Liver (tissue), 9 donors: ENCODE measurements around the gene BTBD17. TPM values are rescaled to one million over a fixed set of nuclear protein-coding genes. Genes with fewer than 3 reads are reported as not detected.

ENCODE experiments used
- DNase-seq: peaks from one replicate; pipeline ENCODE4 v3.0.0-alpha.2; 2017; ENCODE audit warnings: low spot score
- H3K27ac ChIP-seq, 2 donors: one replicate each; pipeline ENCODE4 v1.7.0; 2013; ENCODE audit warnings: inconsistent platforms in 2 of 2, low read length in 2 of 2, control low read depth in 1 of 2, low read depth in 1 of 2, mild to moderate bottlenecking in 1 of 2
- H3K27me3 ChIP-seq, 4 donors: one replicate each; pipeline versions ENCODE4 v1.6.1 to v1.7.0; 2013; ENCODE audit warnings: low read length in 3 of 4, inconsistent platforms in 1 of 4, mild to moderate bottlenecking in 1 of 4, moderate library complexity in 1 of 4; ENCODE audit not compliant: control insufficient read depth in 4 of 4, insufficient read depth in 4 of 4
- H3K36me3 ChIP-seq, 4 donors: one replicate each; pipeline versions ENCODE4 v1.6.1 to v1.7.0; 2013; ENCODE audit warnings: low read length in 3 of 4, mild to moderate bottlenecking in 3 of 4, low read depth in 1 of 4, moderate library complexity in 1 of 4; ENCODE audit not compliant: control insufficient read depth in 4 of 4, insufficient read depth in 3 of 4
- H3K4me1 ChIP-seq, 4 donors: one replicate each; pipeline versions ENCODE4 v1.6.1 to v1.7.0; 2013; ENCODE audit warnings: low read length in 3 of 4, mild to moderate bottlenecking in 3 of 4, moderate library complexity in 1 of 4; ENCODE audit not compliant: control insufficient read depth in 4 of 4, insufficient read depth in 4 of 4
- H3K4me3 ChIP-seq, 3 donors: one replicate each; pipeline versions ENCODE4 v1.6.1 to v1.7.0; 2013; ENCODE audit warnings: low read length in 3 of 3, control low read depth in 1 of 3, low read depth in 1 of 3, mild to moderate bottlenecking in 1 of 3
- H3K9ac ChIP-seq, 2 donors: one replicate each; pipeline ENCODE4 v1.7.0; 2013; ENCODE audit warnings: low read length in 2 of 2, mild to moderate bottlenecking in 2 of 2, moderate library complexity in 2 of 2, control low read depth in 1 of 2, low read depth in 1 of 2
- H3K9me3 ChIP-seq, 4 donors: one replicate each; pipeline versions ENCODE4 v1.6.1 to v1.7.0; 2013; ENCODE audit warnings: low read length in 3 of 4; ENCODE audit not compliant: control insufficient read depth in 4 of 4
- ATF3 ChIP-seq: IDR thresholded peaks from 2 replicates; pipeline ENCODE4 v1.6.1; 2016; ENCODE audit warnings: antibody characterized with exemption
- CTCF ChIP-seq: fragments of 150-350 bp; IDR thresholded peaks from 2 replicates; pipeline ENCODE4 v1.5.1; 2017; ENCODE audit warnings: improper control_type of control experiment, low read depth, low read length; ENCODE audit not compliant: missing input control
- EGR1 ChIP-seq, 2 donors: IDR thresholded peaks; 2 replicates each; pipeline ENCODE4 v1.6.1; 2016 to 2018; ENCODE audit warnings: antibody characterized with exemption in 2 of 2, low read depth in 2 of 2
- FOXA1 ChIP-seq: IDR thresholded peaks from 2 replicates; pipeline ENCODE4 v1.6.1; 2016; ENCODE audit warnings: antibody characterized with exemption
- FOXA2 ChIP-seq: IDR thresholded peaks from 2 replicates; pipeline ENCODE4 v1.6.1; 2016; ENCODE audit warnings: antibody characterized with exemption
- HNF4A ChIP-seq, 2 donors: conservative IDR thresholded peaks; 2 replicates each; pipeline ENCODE4 v1.6.1; 2016; ENCODE audit warnings: antibody characterized with exemption in 2 of 2, mild to moderate bottlenecking in 2 of 2
- HNF4G ChIP-seq: IDR thresholded peaks from 2 replicates; pipeline ENCODE4 v1.6.1; 2016; ENCODE audit warnings: antibody characterized with exemption
- JUND ChIP-seq, 2 donors: IDR thresholded peaks; 2 replicates each; pipeline ENCODE4 v1.6.1; 2016; ENCODE audit warnings: antibody characterized with exemption in 2 of 2
- MAX ChIP-seq: IDR thresholded peaks from 2 replicates; pipeline ENCODE4 v1.6.1; 2016; ENCODE audit warnings: antibody characterized with exemption
- NR2F2 ChIP-seq: IDR thresholded peaks from 2 replicates; pipeline ENCODE4 v1.6.1; 2016; ENCODE audit warnings: antibody characterized with exemption
- RAD21 ChIP-seq, 2 donors: IDR thresholded peaks; 2 replicates each; pipeline ENCODE4 v1.6.1; 2016; ENCODE audit warnings: antibody characterized with exemption in 2 of 2, mild to moderate bottlenecking in 2 of 2
- REST ChIP-seq: IDR thresholded peaks from 2 replicates; pipeline ENCODE4 v1.6.1; 2016; ENCODE audit warnings: antibody characterized with exemption, mild to moderate bottlenecking
- RXRA ChIP-seq, 2 donors: IDR thresholded peaks; 2 replicates each; pipeline ENCODE4 v1.6.1; 2017 to 2018; ENCODE audit warnings: antibody characterized with exemption in 2 of 2, mild to moderate bottlenecking in 1 of 2
- SP1 ChIP-seq: IDR thresholded peaks from 2 replicates; pipeline ENCODE4 v1.6.1; 2018; ENCODE audit warnings: antibody characterized with exemption, mild to moderate bottlenecking
- TAF1 ChIP-seq: conservative IDR thresholded peaks from 2 replicates; pipeline ENCODE4 v1.6.1; 2016; ENCODE audit warnings: antibody characterized with exemption, mild to moderate bottlenecking
- YY1 ChIP-seq: IDR thresholded peaks from 2 replicates; pipeline ENCODE4 v1.6.1; 2016; ENCODE audit warnings: antibody characterized with exemption, mild to moderate bottlenecking
- ZBTB33 ChIP-seq: IDR thresholded peaks from 2 replicates; pipeline ENCODE4 v1.6.1; 2016; ENCODE audit warnings: antibody characterized with exemption
- WGBS: extraction: QIAGEN DNeasy Blood & Tissue Kit; methylation state at CpG from one replicate; pipeline ENCODE4 v1.1.7; 2013; 5-methylcytosine and 5-hydroxymethylcytosine counted together
- polyA plus RNA-seq, 2 donors: library from polyadenylated mRNA; stranded (reverse) in 1 of 2; unstranded in 1 of 2; fragments of 200-250 nt in 1 of 2; fragments of >200 nt in 1 of 2; fragmentation: Nextera tagmentation in 1 of 2; extraction: Ambion mirVana in 1 of 2; gene quantifications; one replicate each; pipeline versions ENCODE4 v1.2.1 to v1.2.3, GENCODE V29; 2013 to 2015
- total RNA-seq, 2 donors: library from RNA; depleted of rRNA; stranded (reverse); fragments of >200 nt; gene quantifications; one replicate each; pipeline ENCODE4 v1.2.3, GENCODE V29; 2014
- donor health status: healthy.
- donor health status: healthy.
- donor health status: healthy.
- donor health status: healthy.
- donor health status: healthy.

The BTBD17 gene
- total and polyA plus RNA-seq, 4 donors: not detected

GRCh38 chr17:74328487-74328886 is 33.2 kb downstream of the BTBD17 start (continued):
- no peak for TF ChIP-seq TAF1
- no peak for TF ChIP-seq RXRA (IDR thresholded peaks at IDR 0.05)
- no peak for TF ChIP-seq YY1
- no peak for TF ChIP-seq ATF3
- TF ChIP-seq FOXA2: no peak

GRCh38 chr17:74326506-74326905 is 35.2 kb downstream of the BTBD17 start:
- 33% methylated on average over 10 of the region's 10 CpGs for WGBS
- H3K27me3 ChIP-seq: peaks cover 0 to 8% (median 6%) of the 10 kb centered on the region in 4 donors
- no peaks in the 10 kb centered on the region for H3K9me3 ChIP-seq
- DNase-seq: no peak
- peak overlapping the region in 1 of 2 donors; percentile 42 for H3K27ac ChIP-seq
- TF ChIP-seq JUND (IDR thresholded peaks at IDR 0.05) (no peak), NR2F2 (peak; percentile 92)
- no peaks in the 10 kb centered on the region for H3K36me3 ChIP-seq
- peak overlapping the region in 1 of 3 donors; percentile 38 for H3K4me3 ChIP-seq
- H3K4me1 ChIP-seq: peaks cover 0 to 15% (median 8%) of the 10 kb centered on the region in 4 donors
- H3K9ac ChIP-seq: no peak overlapping the region

GRCh38 chr17:74325743-74326379 is 35.8 kb downstream of the BTBD17 start, which contains the start of gene KIF19:
KIF19 (plus strand) TSS chr17:74326226; CDS start chr17:74326350, 124 bp downstream.
- H3K4me1 ChIP-seq: peaks cover 0 to 15% (median 8%) of the 10 kb centered on the region in 4 donors
- no peak for DNase-seq
- 4% methylated on average over 73 of the region's 73 CpGs for WGBS
- peak within 1 kb of the TSS in 1 of 3 donors; percentile 38 for H3K4me3 ChIP-seq
- H3K27me3 ChIP-seq: peaks cover 0 to 8% (median 6%) of the 10 kb centered on the region in 4 donors
- H3K9me3 ChIP-seq: no peaks in the 10 kb centered on the region
- H3K36me3 ChIP-seq: no peaks in the 10 kb centered on the region
- peak within 1 kb of the TSS; percentile 34 to 46 for H3K27ac ChIP-seq
- H3K9ac ChIP-seq: no peak within 1 kb of the TSS
- TF ChIP-seq CTCF: no peak
- TF ChIP-seq FOXA1: no peak
- TF ChIP-seq NR2F2: no peak
- no peak for TF ChIP-seq TAF1
- TF ChIP-seq EGR1 (IDR thresholded peaks at IDR 0.05; ENCODE audit: low read depth in 2 of 2): no peak
- no peak for TF ChIP-seq YY1

GRCh38 chr17:74325376-74325742 is 36.3 kb downstream of the BTBD17 start:
- H3K9ac ChIP-seq: no peak overlapping the region
- 23% methylated on average over 11 of the region's 11 CpGs for WGBS
- no peak overlapping the region for H3K4me3 ChIP-seq
- H3K27ac ChIP-seq: peak overlapping the region; percentile 34 to 46
- no peak for DNase-seq
- no peaks in the 10 kb centered on the region for H3K36me3 ChIP-seq
- no peaks in the 10 kb centered on the region for H3K9me3 ChIP-seq
- peaks cover 0 to 15% (median 8%) of the 10 kb centered on the region in 4 donors for H3K4me1 ChIP-seq
- peaks cover 0 to 8% (median 6%) of the 10 kb centered on the region in 4 donors for H3K27me3 ChIP-seq
- no peak for TF ChIP-seq REST
- no peak for TF ChIP-seq EGR1 (IDR thresholded peaks at IDR 0.05; ENCODE audit: low read depth in 2 of 2)
- no peak for TF ChIP-seq FOXA2
- no peak for TF ChIP-seq RAD21 (IDR thresholded peaks at IDR 0.05)
- no peak for TF ChIP-seq ZBTB33
- no peak for TF ChIP-seq YY1
- no peak for TF ChIP-seq NR2F2
- no peak for TF ChIP-seq FOXA1
- TF ChIP-seq RXRA (IDR thresholded peaks at IDR 0.05): no peak
- TF ChIP-seq TAF1: no peak
- TF ChIP-seq ATF3: no peak
- TF ChIP-seq MAX: no peak
- TF ChIP-seq HNF4A (conservative IDR thresholded peaks at IDR 0.05): no peak
- no peak for TF ChIP-seq SP1
- no peak for TF ChIP-seq HNF4G
